Measurements from ENCODE around the gene DYRK1A.

DYRK1A gene

DNA sequence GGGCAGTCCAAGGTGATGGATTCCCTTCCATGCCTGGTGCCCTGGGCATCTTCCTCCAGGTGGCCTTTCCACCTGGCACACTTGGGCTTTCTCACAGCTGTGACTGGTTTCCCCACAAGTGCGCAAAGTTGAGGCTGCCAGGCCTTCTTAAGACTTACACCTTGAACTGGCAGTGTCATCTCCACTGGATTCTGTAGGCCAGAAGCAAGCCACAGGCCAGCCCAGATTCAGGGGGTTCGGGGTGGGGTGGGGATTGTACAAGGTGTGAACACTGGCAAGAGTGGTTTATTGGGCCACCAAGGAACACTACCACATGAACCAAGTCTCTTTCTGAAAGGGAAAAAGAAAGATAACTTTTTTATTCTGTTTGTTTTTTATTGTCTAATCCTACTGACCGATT lies 27.2 kb downstream of the DYRK1A start:
- no peak for ATAC-seq
- TF ChIP-seq TCF4 (CRISPR knock-in tag; IDR thresholded peaks at IDR 0.05; ENCODE audit: borderline replicate concordance) (no peak), ZNF70 (CRISPR knock-in tag; IDR thresholded peaks at IDR 0.05) (no peak), RARB (CRISPR knock-in tag; IDR thresholded peaks at IDR 0.05) (no peak), ESRRG (CRISPR knock-in tag; IDR thresholded peaks at IDR 0.05) (no peak), ISL1 (CRISPR knock-in tag; IDR thresholded peaks at IDR 0.05) (no peak), ZNF8 (CRISPR knock-in tag; IDR thresholded peaks at IDR 0.05) (no peak), SNAI2 (CRISPR knock-in tag; IDR thresholded peaks at IDR 0.05) (no peak), PPARA (CRISPR knock-in tag; IDR thresholded peaks at IDR 0.05; ENCODE audit: borderline replicate concordance) (no peak), ZFP3 (CRISPR knock-in tag; IDR thresholded peaks at IDR 0.05) (no peak), ZNF565 (CRISPR knock-in tag; conservative IDR thresholded peaks at IDR 0.05; ENCODE audit: low read depth) (no peak), GLIS3 (CRISPR knock-in tag; IDR thresholded peaks at IDR 0.05) (no peak), OSR1 (CRISPR knock-in tag; IDR thresholded peaks at IDR 0.05) (no peak), BACH2 (CRISPR knock-in tag; IDR thresholded peaks at IDR 0.05; ENCODE audit: borderline replicate concordance) (no peak), ZC3H10 (CRISPR knock-in tag; IDR thresholded peaks at IDR 0.05) (no peak), ARNTL (CRISPR knock-in tag; IDR thresholded peaks at IDR 0.05; ENCODE audit: borderline replicate concordance, low read depth) (no peak), ZFP30 (CRISPR knock-in tag; IDR thresholded peaks at IDR 0.05) (no peak)
- TF ChIP-seq, protein P1, sequence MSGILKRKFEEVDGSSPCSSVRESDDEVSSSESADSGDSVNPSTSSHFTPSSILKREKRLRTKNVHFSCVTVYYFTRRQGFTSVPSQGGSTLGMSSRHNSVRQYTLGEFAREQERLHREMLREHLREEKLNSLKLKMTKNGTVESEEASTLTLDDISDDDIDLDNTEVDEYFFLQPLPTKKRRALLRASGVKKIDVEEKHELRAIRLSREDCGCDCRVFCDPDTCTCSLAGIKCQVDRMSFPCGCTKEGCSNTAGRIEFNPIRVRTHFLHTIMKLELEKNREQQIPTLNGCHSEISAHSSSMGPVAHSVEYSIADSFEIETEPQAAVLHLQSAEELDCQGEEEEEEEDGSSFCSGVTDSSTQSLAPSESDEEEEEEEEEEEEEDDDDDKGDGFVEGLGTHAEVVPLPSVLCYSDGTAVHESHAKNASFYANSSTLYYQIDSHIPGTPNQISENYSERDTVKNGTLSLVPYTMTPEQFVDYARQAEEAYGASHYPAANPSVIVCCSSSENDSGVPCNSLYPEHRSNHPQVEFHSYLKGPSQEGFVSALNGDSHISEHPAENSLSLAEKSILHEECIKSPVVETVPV (CRISPR knock-in tag; IDR thresholded peaks at IDR 0.05), result no peak
- TF ChIP-seq, protein P2, sequence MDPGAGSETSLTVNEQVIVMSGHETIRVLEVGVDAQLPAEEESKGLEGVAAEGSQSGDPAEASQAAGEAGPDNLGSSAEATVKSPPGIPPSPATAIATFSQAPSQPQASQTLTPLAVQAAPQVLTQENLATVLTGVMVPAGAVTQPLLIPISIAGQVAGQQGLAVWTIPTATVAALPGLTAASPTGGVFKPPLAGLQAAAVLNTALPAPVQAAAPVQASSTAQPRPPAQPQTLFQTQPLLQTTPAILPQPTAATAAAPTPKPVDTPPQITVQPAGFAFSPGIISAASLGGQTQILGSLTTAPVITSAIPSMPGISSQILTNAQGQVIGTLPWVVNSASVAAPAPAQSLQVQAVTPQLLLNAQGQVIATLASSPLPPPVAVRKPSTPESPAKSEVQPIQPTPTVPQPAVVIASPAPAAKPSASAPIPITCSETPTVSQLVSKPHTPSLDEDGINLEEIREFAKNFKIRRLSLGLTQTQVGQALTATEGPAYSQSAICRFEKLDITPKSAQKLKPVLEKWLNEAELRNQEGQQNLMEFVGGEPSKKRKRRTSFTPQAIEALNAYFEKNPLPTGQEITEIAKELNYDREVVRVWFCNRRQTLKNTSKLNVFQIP (CRISPR knock-in tag; IDR thresholded peaks at IDR 0.05; ENCODE audit: borderline replicate concordance, low read depth), result no peak
- TF ChIP-seq, protein P3, sequence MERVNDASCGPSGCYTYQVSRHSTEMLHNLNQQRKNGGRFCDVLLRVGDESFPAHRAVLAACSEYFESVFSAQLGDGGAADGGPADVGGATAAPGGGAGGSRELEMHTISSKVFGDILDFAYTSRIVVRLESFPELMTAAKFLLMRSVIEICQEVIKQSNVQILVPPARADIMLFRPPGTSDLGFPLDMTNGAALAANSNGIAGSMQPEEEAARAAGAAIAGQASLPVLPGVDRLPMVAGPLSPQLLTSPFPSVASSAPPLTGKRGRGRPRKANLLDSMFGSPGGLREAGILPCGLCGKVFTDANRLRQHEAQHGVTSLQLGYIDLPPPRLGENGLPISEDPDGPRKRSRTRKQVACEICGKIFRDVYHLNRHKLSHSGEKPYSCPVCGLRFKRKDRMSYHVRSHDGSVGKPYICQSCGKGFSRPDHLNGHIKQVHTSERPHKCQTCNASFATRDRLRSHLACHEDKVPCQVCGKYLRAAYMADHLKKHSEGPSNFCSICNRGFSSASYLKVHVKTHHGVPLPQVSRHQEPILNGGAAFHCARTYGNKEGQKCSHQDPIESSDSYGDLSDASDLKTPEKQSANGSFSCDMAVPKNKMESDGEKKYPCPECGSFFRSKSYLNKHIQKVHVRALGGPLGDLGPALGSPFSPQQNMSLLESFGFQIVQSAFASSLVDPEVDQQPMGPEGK (CRISPR knock-in tag; IDR thresholded peaks at IDR 0.05; ENCODE audit: borderline replicate concordance), result no peak
- TF ChIP-seq, protein P4, sequence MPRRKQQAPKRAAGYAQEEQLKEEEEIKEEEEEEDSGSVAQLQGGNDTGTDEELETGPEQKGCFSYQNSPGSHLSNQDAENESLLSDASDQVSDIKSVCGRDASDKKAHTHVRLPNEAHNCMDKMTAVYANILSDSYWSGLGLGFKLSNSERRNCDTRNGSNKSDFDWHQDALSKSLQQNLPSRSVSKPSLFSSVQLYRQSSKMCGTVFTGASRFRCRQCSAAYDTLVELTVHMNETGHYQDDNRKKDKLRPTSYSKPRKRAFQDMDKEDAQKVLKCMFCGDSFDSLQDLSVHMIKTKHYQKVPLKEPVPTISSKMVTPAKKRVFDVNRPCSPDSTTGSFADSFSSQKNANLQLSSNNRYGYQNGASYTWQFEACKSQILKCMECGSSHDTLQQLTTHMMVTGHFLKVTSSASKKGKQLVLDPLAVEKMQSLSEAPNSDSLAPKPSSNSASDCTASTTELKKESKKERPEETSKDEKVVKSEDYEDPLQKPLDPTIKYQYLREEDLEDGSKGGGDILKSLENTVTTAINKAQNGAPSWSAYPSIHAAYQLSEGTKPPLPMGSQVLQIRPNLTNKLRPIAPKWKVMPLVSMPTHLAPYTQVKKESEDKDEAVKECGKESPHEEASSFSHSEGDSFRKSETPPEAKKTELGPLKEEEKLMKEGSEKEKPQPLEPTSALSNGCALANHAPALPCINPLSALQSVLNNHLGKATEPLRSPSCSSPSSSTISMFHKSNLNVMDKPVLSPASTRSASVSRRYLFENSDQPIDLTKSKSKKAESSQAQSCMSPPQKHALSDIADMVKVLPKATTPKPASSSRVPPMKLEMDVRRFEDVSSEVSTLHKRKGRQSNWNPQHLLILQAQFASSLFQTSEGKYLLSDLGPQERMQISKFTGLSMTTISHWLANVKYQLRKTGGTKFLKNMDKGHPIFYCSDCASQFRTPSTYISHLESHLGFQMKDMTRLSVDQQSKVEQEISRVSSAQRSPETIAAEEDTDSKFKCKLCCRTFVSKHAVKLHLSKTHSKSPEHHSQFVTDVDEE (CRISPR knock-in tag; IDR thresholded peaks at IDR 0.05), result no peak

DNA sequence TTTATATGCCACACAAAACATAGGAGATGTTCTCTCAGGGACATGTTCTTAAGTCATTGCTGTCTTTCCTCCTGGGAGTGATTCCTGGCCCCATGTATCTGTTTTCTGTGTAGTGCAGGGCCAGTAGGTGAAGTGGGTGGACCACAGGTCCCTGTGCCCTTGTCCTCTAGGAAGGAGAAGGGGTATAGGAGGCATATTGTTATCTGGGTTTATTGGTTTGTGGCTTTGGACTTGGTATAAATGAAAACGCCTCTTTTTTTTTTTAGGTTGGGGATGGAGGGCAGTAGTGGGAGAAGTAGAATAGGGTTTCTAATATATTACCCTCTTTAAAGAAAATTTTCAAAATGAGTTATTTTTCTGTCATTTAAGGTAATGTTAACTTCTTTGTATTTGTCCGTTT lies 29.4 kb downstream of the DYRK1A start:
- TF ChIP-seq TOX (CRISPR knock-in tag; IDR thresholded peaks at IDR 0.05; ENCODE audit: borderline replicate concordance), result no peak
- ATAC-seq, result no peak

DNA sequence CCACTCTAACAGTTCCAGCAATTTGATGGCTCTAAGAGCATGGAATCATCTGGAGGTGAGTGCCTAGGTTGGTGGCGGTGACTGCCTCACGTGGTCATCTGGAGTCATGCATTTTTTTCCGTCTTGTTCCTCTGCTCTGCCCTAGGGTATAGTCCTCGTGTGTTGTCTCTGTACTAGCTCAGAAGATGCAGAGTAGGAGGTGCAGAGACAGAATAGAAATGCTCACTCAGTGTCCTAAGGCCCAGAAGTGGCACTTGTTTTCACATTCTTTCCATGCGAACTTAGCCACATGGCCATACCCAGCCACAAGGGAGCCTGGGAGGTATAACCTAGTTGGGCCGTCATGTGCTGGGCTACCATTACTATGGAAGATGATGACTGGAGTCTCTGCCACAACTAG lies 30.3 kb downstream of the DYRK1A start:
- no peak for ATAC-seq
- TF ChIP-seq, protein P4 (CRISPR knock-in tag; IDR thresholded peaks at IDR 0.05), result no peak
- TF ChIP-seq, protein P2 (CRISPR knock-in tag; IDR thresholded peaks at IDR 0.05; ENCODE audit: borderline replicate concordance, low read depth), result no peak
- TF ChIP-seq RARB (CRISPR knock-in tag; IDR thresholded peaks at IDR 0.05) (no peak), ZNF70 (CRISPR knock-in tag; IDR thresholded peaks at IDR 0.05) (no peak), SNAI2 (CRISPR knock-in tag; IDR thresholded peaks at IDR 0.05) (no peak), ZFP30 (CRISPR knock-in tag; IDR thresholded peaks at IDR 0.05) (no peak), TCF4 (CRISPR knock-in tag; IDR thresholded peaks at IDR 0.05; ENCODE audit: borderline replicate concordance) (no peak)
- TF ChIP-seq, protein P5, sequence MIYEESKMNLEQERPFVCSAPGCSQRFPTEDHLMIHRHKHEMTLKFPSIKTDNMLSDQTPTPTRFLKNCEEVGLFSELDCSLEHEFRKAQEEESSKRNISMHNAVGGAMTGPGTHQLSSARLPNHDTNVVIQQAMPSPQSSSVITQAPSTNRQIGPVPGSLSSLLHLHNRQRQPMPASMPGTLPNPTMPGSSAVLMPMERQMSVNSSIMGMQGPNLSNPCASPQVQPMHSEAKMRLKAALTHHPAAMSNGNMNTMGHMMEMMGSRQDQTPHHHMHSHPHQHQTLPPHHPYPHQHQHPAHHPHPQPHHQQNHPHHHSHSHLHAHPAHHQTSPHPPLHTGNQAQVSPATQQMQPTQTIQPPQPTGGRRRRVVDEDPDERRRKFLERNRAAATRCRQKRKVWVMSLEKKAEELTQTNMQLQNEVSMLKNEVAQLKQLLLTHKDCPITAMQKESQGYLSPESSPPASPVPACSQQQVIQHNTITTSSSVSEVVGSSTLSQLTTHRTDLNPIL (CRISPR knock-in tag; IDR thresholded peaks at IDR 0.05; ENCODE audit: low read depth), result no peak
- TF ChIP-seq, protein P1 (CRISPR knock-in tag; IDR thresholded peaks at IDR 0.05), result no peak
